Measurements from ENCODE around the gene ATM.
"Not testable (repeated sequence)": the region's sequence is repeated elsewhere in the genome, so short reads cannot be mapped to it uniquely, and the experiment has no call there.

Gene ATM

DNA sequence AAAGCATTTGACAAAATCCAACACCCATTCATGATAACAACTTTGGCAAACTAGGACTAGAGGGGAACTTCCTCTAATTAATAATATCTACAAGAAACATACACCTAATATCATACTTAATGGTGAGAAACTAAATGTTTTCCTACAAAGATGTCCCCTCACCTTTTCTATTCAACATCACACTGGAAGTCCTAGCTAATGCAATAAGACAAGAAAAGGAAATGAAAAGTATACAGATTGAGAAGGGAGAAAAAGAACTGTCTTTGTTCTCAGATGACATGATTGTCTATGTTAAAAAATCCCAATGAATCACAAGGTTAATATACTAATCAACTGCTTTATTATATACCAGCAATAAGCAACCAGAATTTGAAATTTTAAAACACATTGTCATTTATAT is 192.1 kb downstream of the ATM start:
- TF ChIP-seq, protein P1, sequence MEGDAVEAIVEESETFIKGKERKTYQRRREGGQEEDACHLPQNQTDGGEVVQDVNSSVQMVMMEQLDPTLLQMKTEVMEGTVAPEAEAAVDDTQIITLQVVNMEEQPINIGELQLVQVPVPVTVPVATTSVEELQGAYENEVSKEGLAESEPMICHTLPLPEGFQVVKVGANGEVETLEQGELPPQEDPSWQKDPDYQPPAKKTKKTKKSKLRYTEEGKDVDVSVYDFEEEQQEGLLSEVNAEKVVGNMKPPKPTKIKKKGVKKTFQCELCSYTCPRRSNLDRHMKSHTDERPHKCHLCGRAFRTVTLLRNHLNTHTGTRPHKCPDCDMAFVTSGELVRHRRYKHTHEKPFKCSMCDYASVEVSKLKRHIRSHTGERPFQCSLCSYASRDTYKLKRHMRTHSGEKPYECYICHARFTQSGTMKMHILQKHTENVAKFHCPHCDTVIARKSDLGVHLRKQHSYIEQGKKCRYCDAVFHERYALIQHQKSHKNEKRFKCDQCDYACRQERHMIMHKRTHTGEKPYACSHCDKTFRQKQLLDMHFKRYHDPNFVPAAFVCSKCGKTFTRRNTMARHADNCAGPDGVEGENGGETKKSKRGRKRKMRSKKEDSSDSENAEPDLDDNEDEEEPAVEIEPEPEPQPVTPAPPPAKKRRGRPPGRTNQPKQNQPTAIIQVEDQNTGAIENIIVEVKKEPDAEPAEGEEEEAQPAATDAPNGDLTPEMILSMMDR (IDR thresholded peaks at IDR 0.05; ENCODE audit: low read depth, low read length, missing control alignments) = no peak
- DNase-seq (ENCODE audit: low read depth) = no peak
- no peak overlapping the region for H3K4me3 ChIP-seq (ENCODE audit: low read depth, low read length)
- in situ Hi-C loops (cut with HindIII; ENCODE audit: low sequenced_read_pairs) = no loop called here

DNA sequence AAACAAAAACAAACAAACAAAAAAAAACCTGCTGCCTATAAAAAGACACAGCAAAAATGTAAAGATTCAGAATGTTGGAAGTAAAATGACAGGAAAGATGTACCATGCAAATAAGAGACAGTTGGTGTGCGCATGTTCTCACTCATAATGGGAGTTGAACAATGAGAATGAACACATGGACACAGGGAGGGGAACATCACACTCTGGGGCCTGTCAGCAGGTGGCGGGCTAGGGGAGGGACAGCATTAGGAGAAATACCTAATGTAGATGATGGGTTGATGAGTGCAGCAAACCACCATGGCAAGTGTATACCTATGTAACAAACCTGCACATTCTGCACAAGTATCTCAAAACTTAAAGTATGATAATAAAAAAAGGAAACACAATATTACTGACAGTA is 194.7 kb downstream of the ATM start:
- in situ Hi-C loops (cut with HindIII; ENCODE audit: low sequenced_read_pairs); DNase-seq (ENCODE audit: low read depth); H3K4me3 ChIP-seq (ENCODE audit: low read depth, low read length): not testable (repeated sequence)

Data from astrocyte of the cerebellum (primary cell).